Esophagus squamous epithelium (tissue), 5 donors: ENCODE data around the gene CACNA1D. TPM values are rescaled to one million over a fixed set of nuclear protein-coding genes. Genes with fewer than 3 reads are reported as not detected.

Experiments
- DNase-seq: peaks from one replicate; lab custom pipeline; 2025; lab: John Stamatoyannopoulos, UW
- H3K27ac ChIP-seq, 4 donors: fragments of 200-600 bp; sonication (generic); one replicate each; pipeline ENCODE4 v1.5.1; 2016 to 2019; ENCODE audit warnings: mild to moderate bottlenecking in 1 of 4
- H3K27me3 ChIP-seq, 4 donors: fragments of 200-600 bp; sonication (generic); 1 replicate in 3 of 4; 2 replicates in 1 of 4; pipeline versions ENCODE4 v1.5.1 to v1.6.0; 2017 to 2021; ENCODE audit warnings: antibody characterized with exemption in 1 of 4
- H3K36me3 ChIP-seq, 3 donors: fragments of 200-600 bp; sonication (generic); one replicate each; pipeline ENCODE4 v1.5.1; 2016 to 2019
- H3K4me1 ChIP-seq, 3 donors: fragments of 200-600 bp; sonication (generic); one replicate each; pipeline ENCODE4 v1.5.1; 2017 to 2019
- H3K4me3 ChIP-seq, 4 donors: fragments of 200-600 bp; sonication (generic); 1 replicate in 3 of 4; 2 replicates in 1 of 4; pipeline ENCODE4 v1.5.1; 2016 to 2019; ENCODE audit warnings: mild to moderate bottlenecking in 2 of 4, moderate library complexity in 1 of 4
- H3K9me3 ChIP-seq, 3 donors: fragments of 200-600 bp; sonication (generic); one replicate each; pipeline ENCODE4 v1.5.1; 2016 to 2019
- POLR2A ChIP-seq, 4 donors: fragments of 450-650 bp; IDR thresholded peaks; one replicate each; pipeline ENCODE4 v1.6.1; 2017; ENCODE audit warnings: antibody characterized with exemption in 4 of 4, mild to moderate bottlenecking in 4 of 4, moderate library complexity in 3 of 4
- WGBS, 2 donors: methylation state at CpG; one replicate each; pipeline ENCODE4 v1.1.5; 2018; 5-methylcytosine and 5-hydroxymethylcytosine counted together
- intact Hi-C: fragments of 100-400 bp; cut with DNase I; formaldehyde crosslinking; loops from one replicate; pipeline ENCODE4 v1.15.0; 2022
- total RNA-seq, 4 donors: library from RNA; depleted of rRNA; stranded (reverse); fragments of >200 nt; gene quantifications; one replicate each; pipeline ENCODE4 v1.1.0, GENCODE V29; 2016
- TF ChIP-seq, protein P1 (sequence below), 6 experiments: fragments of 450-650 bp in 4 of 6; fragments of 200-600 bp in 2 of 6; sonication (generic) in 2 of 6; IDR thresholded peaks; one replicate each; pipeline ENCODE4 v1.5.1; 2016 to 2019; ENCODE audit warnings: antibody characterized with exemption in 6 of 6, mild to moderate bottlenecking in 4 of 6, moderate library complexity in 4 of 6
- donor health status: DM: yes; HTN: yes; CAD: no.

CACNA1D gene
- total RNA-seq, 4 donors from 2014 or later, result 0.56 to 4.5 (median 3.1) TPM

DNA sequence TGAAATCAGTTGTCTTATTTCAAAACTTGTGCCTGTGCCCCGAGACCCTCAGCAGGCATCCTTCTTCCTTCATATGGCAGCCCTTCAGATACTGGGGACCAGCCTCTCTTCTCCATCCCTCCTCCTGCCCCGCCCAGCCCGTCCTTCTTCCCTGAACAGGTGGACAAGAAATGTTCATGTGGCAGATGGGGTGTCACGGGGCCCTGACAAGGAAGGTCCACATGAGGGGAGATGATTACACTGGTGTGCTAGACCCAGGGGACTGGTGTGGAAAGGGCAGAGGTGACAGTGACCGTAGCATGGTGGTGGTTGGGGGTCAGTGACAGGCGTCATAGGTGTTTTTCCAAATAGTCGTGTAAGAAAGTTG lies 200.9 kb downstream of the CACNA1D start:
- TF ChIP-seq POLR2A (IDR thresholded peaks at IDR 0.05), result no peak
- TF ChIP-seq, protein P1, sequence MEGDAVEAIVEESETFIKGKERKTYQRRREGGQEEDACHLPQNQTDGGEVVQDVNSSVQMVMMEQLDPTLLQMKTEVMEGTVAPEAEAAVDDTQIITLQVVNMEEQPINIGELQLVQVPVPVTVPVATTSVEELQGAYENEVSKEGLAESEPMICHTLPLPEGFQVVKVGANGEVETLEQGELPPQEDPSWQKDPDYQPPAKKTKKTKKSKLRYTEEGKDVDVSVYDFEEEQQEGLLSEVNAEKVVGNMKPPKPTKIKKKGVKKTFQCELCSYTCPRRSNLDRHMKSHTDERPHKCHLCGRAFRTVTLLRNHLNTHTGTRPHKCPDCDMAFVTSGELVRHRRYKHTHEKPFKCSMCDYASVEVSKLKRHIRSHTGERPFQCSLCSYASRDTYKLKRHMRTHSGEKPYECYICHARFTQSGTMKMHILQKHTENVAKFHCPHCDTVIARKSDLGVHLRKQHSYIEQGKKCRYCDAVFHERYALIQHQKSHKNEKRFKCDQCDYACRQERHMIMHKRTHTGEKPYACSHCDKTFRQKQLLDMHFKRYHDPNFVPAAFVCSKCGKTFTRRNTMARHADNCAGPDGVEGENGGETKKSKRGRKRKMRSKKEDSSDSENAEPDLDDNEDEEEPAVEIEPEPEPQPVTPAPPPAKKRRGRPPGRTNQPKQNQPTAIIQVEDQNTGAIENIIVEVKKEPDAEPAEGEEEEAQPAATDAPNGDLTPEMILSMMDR (IDR thresholded peaks at IDR 0.05), result no peak
- H3K4me3 ChIP-seq, result no peak overlapping the region
- H3K27me3 ChIP-seq, result peaks cover 0 to 15% (median 0%) of the 10 kb centered on the region in 4 donors
- H3K4me1 ChIP-seq, result no peaks in the 10 kb centered on the region
- H3K36me3 ChIP-seq, result no peaks in the 10 kb centered on the region
- DNase-seq, result no peak
- H3K27ac ChIP-seq, result no peak overlapping the region
- 82 to 85% methylated on average over 3 to 6 of the region's 7 CpGs for WGBS, 2 donors
- intact Hi-C loops, result no loop called here
- H3K9me3 ChIP-seq, result no peaks in the 10 kb centered on the region

DNA sequence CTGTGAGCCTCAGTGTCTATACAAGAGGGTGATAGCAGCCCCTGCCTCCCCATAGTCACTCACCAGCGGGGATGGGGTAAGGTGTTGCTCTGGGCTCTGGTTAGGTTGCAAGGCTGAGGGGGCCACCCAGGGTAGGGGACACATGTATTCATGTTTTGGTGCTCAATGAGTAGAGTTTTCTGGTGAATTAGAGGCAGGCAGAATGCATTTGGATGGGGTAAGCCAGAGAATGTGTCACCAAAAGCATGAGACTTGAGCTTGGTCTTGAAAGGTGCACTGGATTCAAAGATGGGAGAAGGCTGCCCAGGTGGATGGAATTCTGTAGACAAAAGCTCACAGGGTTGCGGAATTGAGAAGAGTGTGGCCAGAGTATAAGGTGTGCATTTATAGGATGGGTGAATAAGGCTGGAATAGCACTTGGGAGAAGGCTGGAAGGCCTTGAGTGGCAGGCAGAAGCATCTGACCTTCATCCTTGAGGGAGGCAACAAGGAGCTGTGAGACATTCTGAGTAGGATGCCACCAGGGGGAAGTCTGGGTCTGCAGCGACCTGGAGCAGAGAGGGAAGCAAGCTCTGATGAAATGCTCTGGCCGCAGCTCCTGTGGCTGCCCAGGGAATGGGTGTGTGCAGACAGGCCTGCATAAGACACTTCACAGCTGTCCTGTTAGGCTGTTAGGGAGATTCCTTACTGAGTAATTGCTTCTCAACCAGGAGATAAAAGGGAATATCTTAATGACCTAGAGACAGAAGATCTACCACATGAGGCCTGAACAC lies 202.2 kb downstream of the CACNA1D start:
- no peak for DNase-seq
- TF ChIP-seq, protein P1 (IDR thresholded peaks at IDR 0.05), result no peak
- no peak for TF ChIP-seq POLR2A (IDR thresholded peaks at IDR 0.05)
- Histone ChIP-seq H3K9me3 (no peaks in the 10 kb centered on the region), H3K27ac (no peak overlapping the region), H3K4me3 (no peak overlapping the region), H3K36me3 (no peaks in the 10 kb centered on the region), H3K27me3 (peaks cover 0 to 15% (median 0%) of the 10 kb centered on the region in 4 donors), H3K4me1 (no peaks in the 10 kb centered on the region)
- 58 to 63% methylated on average over 3 to 4 of the region's 4 CpGs for WGBS, 2 donors
- intact Hi-C loops, result no loop called here

DNA sequence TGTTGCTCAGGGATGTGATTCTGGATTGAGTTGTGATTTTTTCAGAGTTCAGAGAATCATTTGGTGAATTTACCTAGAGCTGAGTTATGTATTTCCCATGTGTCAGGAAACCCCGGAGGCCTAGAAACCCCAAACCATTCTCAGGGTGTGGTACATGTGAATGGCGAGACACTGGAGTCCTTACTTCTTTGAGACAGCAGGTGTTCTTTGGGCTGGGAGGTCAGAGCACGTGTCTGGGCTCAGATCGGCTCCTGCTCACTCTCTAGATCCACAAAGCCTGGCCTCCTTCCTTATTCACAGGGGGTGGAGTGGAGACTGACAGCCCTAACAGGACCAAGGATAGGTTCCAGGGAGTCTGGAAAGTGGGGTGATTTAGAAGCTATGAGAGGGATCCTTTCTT lies 206.0 kb downstream of the CACNA1D start:
- no peak overlapping the region for H3K4me3 ChIP-seq
- intact Hi-C loops, result loop anchor here (10.0 kb wide), 1 partner anchor 396 kb away; no protein-coding TSS in a partner anchor
- 48 to 82% methylated on average over 3 to 4 of the region's 4 CpGs for WGBS, 2 donors
- no peak for DNase-seq
- H3K9me3 ChIP-seq, result no peaks in the 10 kb centered on the region
- no peak overlapping the region for H3K27ac ChIP-seq
- H3K27me3 ChIP-seq, result no peaks in the 10 kb centered on the region
- TF ChIP-seq POLR2A (IDR thresholded peaks at IDR 0.05), result no peak
- TF ChIP-seq, protein P1 (IDR thresholded peaks at IDR 0.05), result no peak
- no peaks in the 10 kb centered on the region for H3K36me3 ChIP-seq
- peaks cover 0 to 1% (median 0%) of the 10 kb centered on the region in 3 donors for H3K4me1 ChIP-seq

DNA sequence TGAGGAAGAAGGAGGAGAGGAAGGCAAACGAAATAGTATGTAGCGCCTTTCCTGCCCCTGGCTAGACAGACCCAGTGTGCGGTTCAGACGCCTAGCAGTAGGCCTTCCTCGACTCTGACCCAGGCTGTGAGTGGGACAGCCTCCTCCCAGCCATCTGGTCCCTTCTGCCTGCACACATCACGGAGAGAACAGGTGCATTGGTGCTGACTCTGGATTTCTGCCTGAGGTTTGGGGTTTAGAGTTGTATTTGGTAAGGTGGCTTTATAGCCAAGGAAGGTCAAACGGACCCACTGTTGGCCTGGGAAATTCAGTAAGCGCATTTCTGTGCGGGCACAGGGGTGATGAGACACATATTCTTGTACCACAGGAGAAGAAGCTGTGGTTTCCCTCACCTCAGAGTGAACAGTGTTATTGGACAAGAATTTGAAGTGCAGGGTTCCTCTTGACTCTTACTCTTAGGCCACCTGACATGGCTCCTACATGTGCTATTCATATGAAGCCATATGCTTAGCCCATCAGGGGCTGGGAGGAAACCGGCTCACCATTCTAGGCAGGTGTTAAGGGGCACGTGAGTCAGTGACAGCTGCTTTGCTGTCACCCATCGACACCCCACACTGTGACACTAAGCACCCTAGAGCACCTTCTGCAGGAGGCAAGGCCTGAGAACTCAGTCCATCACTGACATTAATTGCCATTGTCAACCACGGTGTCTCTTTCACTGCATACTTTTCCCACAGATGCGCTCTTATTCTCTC lies 208.5 kb downstream of the CACNA1D start:
- 83 to 85% methylated on average over 11 to 13 of the region's 14 CpGs for WGBS, 2 donors
- intact Hi-C loops, result loop anchor here (10.0 kb wide), 1 partner anchor 398 kb away; no protein-coding TSS in a partner anchor
- Histone ChIP-seq H3K9me3 (no peaks in the 10 kb centered on the region), H3K4me3 (no peak overlapping the region), H3K36me3 (no peaks in the 10 kb centered on the region), H3K27me3 (no peaks in the 10 kb centered on the region), H3K27ac (no peak overlapping the region), H3K4me1 (peaks cover 0 to 5% (median 0%) of the 10 kb centered on the region in 3 donors)
- no peak for DNase-seq
- TF ChIP-seq, protein P1 (IDR thresholded peaks at IDR 0.05), result no peak
- TF ChIP-seq POLR2A (IDR thresholded peaks at IDR 0.05), result no peak
